ENCODE results near the gene DLG4.

The DLG4 gene

DNA sequence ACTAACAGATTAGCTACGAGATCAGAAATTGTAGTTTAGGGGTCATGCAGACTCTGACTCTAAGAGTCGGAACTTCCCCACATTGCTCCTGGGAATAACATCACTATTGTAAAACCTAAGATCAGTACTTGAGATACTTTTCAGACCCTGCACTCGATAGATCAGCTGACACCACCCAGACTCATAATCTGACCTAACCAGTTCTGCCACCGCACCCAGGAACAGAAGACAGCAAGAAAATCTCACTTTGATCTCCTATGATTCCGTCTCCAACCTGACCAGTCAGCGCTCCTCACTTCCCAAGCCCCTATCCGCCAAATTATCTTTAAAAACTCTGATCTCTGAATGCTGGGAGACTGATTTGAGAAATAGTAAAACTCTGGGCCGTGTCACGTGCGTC lies 77.8 kb downstream of the DLG4 start:
- no peak for DNase-seq

GRCh38 chr17:7139400-7139799 lies 80.2 kb downstream of the DLG4 start:
- no peak for DNase-seq

DNA sequence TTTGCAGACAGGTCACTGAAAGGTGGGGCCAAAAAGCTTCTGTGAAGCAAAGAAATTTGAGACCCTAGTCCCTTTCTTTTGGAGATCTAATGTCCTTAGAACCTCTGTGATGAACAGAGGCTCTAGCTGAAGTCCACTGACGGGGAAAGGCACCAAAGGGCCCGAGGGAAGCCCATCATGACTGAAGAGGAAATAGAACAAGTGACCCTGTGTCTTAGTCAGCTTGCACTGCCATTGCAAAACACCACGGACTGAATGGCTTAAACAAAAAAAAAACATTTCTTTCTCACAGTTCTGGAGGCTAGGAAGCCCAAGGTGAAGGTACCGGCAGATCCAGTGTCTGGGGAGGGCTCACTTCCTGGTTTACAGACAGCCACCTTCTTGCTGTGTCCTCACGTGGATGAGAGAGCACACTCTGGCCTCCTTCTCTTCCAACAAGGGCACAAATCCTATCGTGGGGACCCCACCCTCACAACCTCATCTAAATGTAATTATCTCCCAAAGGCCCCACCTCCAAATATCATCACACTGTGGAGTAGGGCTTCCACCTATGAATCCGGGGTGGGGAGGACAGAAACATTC lies 80.7 kb downstream of the DLG4 start:
- DNase-seq: no peak

DNA sequence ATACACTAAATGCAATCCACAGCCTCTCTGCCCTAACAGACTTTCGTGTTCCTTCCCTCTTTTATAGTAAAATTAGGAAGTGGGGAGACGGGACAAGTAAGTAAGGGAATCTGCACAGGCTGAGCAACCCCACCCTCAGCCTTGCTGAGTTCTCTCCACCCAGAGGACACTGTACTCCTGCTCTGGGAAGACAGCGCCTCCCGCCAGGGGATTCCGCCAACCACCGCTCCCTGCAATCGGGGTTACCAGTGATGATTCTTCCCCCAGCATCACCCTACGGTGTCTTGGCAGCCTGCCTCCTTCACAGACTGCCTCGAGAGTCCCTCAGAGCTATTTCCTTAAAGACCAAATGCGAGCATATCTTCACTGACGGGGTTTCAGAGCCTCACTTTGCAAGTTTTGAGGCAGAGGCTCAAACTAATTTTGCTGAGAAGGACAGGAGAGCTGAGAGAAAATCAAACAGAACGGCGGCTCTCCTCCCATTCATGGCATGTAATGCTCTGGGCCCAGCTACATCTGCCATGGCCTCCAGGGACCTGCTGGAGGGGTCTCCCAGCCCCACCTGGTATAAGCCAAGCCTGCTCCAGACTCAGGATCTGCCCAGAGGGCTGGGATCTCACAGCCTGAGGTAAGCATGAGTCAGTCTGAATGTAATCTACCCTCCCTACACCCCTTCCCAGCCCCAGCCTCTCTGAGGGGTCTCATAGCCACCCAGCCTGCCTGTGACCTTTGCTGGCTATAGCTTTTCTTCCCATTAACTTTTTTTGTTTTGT lies 82.3 kb downstream of the DLG4 start:
- no peak for DNase-seq
